Left cardiac atrium (tissue), 4 donors: Measurements from ENCODE around the gene R3HCC1L. TPM values are rescaled to one million over a fixed set of nuclear protein-coding genes. Genes with fewer than 3 reads are reported as not detected.

Source experiments
- ATAC-seq, 2 donors: fragments of 200-7000 bp; cut with Tn5 transposase; one replicate each; pipeline ENCODE4 v1.9.1; 2020; ENCODE audit warnings: mild to moderate bottlenecking in 2 of 2, moderate library complexity in 2 of 2
- DNase-seq: peaks from one replicate; pipeline ENCODE4 v3.0.0-alpha.2; 2020
- intact Hi-C, 2 donors: fragments of 100-400 bp; cut with DNase I; formaldehyde crosslinking; loops; one replicate each; pipeline versions ENCODE4 v1.14.1 to v1.15.1; 2022 to 2023
- total RNA-seq, 2 donors: library from RNA; stranded (reverse); fragmentation: NEBNext Ultra II Directional; extraction: Animal tissue kit (Norgen Biotek cat#: 25700); gene quantifications; one replicate each; pipeline ENCODE4 v1.2.1, GENCODE V29; 2021
- donor health status: DM: no; HTN: yes; CAD: no.
- donor health status: DM: no; HTN: yes; CAD: no; lungs with severe emphysema.
- donor health status: DM: yes; HTN: yes; CAD: no.
- donor health status: Dilated cardiomyopathy.

Gene R3HCC1L
- total RNA-seq, 2 donors from 2014 or later: 6.4 to 6.6 TPM

GRCh38 chr10:98287321-98287720 is 152.9 kb downstream of the R3HCC1L start:
- ATAC-seq (no peak), DNase-seq (no peak)
- intact Hi-C loops: no loop called here

- no peak for ATAC-seq
- no peak for DNase-seq
Measured at GRCh38 chr10:98289802-98290209, 155.3 kb downstream of the R3HCC1L start.

GRCh38 chr10:98292971-98293370 is 158.5 kb downstream of the R3HCC1L start:
- intact Hi-C loops: no loop called here
- ATAC-seq (peak in 1 of 2 donors; percentile 34), DNase-seq (no peak)

More at GRCh38 chr10:98289802-98290209, 155.3 kb downstream of the R3HCC1L start:
- intact Hi-C loops: no loop called here

- DNase-seq (no peak), ATAC-seq (peak in 1 of 2 donors; percentile 67)
- intact Hi-C loops: no loop called here
Measured at GRCh38 chr10:98293550-98294269, 159.3 kb downstream of the R3HCC1L start.

GRCh38 chr10:98294270-98294627 is 159.8 kb downstream of the R3HCC1L start:
- ATAC-seq (no peak), DNase-seq (no peak)
- intact Hi-C loops: no loop called here

Other genes with a start within 250 kb of the R3HCC1L start
- gene CRTAC1, start 104.0 kb upstream of the R3HCC1L start, total RNA-seq: 10 to 100 TPM in 1 of 2 donors, 1 to 10 TPM in 1; 9.6 to 19.3 TPM
- gene LOXL4, start 133.5 kb downstream of the R3HCC1L start, total RNA-seq: under 1 TPM; 0.77 to 0.94 TPM